ENCODE measurements around the gene CDH13.

DNA sequence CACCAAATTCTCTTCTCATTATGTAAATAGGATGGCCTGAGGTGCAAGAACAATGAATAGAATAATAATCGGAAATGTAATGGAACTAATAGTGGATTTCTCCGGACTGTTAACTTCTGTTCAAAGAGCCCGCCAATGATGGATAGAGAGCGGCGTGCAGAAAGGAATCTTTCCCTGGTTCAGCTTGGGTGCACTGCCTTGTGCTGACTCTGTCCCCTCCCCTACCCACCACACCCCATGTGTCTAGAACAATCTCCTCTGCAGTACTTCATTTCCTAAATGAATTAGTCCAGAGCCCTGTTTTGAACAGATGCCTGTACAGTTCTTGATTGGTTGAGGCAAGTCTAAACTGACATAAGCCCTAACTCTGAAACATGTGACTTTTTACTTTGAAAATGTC lies 125.4 kb downstream of the CDH13 start:
- TF ChIP-seq, protein P1, sequence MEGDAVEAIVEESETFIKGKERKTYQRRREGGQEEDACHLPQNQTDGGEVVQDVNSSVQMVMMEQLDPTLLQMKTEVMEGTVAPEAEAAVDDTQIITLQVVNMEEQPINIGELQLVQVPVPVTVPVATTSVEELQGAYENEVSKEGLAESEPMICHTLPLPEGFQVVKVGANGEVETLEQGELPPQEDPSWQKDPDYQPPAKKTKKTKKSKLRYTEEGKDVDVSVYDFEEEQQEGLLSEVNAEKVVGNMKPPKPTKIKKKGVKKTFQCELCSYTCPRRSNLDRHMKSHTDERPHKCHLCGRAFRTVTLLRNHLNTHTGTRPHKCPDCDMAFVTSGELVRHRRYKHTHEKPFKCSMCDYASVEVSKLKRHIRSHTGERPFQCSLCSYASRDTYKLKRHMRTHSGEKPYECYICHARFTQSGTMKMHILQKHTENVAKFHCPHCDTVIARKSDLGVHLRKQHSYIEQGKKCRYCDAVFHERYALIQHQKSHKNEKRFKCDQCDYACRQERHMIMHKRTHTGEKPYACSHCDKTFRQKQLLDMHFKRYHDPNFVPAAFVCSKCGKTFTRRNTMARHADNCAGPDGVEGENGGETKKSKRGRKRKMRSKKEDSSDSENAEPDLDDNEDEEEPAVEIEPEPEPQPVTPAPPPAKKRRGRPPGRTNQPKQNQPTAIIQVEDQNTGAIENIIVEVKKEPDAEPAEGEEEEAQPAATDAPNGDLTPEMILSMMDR (IDR thresholded peaks at IDR 0.05) = no peak
- TF ChIP-seq EP300 (IDR thresholded peaks at IDR 0.05) = no peak
